GM18858 (cell line): Measurements from ENCODE around the gene ZNF780A.
"Not testable (repeated sequence)": the region's sequence is repeated elsewhere in the genome, so short reads cannot be mapped to it uniquely, and the experiment has no call there.

Experiments used
- ATAC-seq: cut with Tn5 transposase; IDR thresholded peaks from one replicate; pipeline ENCODE4 v1.9.1; 2021; ENCODE audit not compliant: unreplicated experiment

The ZNF780A gene

GRCh38 chr19:40090241-40091204 is at the start of gene ZNF780A:
ZNF780A (minus strand) TSS chr19:40090943; CDS start chr19:40084753, 6,190 bp downstream.
- no peak for ATAC-seq

DNA sequence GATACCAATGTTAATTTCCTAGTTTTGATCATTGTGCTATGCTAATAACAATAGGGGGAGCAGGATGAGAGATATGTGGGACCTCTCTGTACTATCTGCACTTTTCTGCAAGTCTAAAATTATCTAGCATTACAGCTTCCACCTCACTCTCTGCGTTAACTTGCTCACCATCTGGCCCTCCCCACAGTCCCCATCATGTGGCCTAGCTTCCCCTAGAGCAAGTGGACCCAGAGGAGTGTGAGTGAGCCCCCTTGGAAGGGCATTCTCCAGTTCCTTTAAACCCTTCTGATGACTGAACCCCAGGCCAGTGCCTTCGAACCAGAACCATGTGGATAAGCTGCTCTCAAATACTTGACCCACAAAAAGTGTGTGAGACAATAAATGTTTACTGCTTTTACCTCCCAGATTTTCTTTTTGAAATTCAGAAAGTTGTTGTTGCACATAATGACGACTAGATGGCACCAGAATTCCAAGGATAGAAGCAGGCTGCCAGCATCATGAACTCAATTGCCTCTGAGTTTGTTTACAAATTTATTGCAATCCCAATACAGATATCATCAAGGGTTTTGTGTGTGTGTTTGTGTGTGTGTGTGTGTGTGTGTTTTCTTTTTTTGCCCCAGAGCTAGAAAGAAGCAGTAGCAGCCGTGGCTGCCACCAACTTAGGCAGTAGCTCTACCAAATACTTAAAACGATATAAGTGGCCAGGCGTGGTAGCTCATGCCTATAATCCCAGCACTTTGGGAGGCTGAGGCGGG is 49.0 kb upstream of the ZNF780A start:
- ATAC-seq = no peak

GRCh38 chr19:40136818-40137217 is 46.1 kb upstream of the ZNF780A start:
- ATAC-seq = no peak

- ATAC-seq = no peak
Observed at GRCh38 chr19:40134866-40135265, 44.1 kb upstream of the ZNF780A start.

DNA sequence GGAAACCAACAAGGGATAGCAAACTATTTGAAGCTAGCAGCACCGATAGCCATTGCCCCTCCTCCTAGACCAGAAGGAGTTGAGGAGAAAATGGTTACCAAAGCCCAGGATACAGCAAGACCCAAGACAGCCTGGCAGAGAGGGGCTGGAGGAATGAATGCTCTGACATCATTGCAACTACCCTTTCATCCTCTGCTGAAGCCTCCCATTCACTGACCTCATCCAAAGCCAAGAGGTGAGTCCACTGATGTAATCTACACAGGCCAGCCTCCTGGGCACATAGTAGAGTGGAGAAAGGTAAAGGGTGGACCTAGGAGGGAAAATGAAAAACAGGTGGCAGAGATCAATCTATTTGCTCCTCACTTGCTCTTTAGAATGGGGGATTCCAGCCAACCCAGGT is 42.7 kb upstream of the ZNF780A start:
- ATAC-seq = no peak

DNA sequence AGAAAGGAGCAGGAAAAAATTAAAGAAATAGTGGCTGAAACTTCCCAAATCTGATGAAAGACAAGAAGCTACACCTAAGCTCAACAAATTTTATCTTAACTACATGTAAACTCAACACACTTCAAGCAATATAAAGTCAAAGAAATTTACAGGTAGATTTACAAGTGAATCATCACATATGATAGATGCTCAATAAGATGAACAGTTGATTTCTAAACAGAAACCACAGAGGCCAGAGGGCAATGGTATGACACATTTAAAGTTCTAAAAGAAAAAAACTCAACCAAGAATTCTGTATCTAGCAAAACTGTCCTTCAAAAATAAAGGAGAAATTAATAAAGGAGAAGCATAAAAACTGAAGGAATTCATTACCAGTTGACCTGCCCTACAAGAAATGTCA is 39.3 kb upstream of the ZNF780A start:
- no peak for ATAC-seq

- no peak for ATAC-seq
Observed at GRCh38 chr19:40129425-40129824, 38.7 kb upstream of the ZNF780A start.

- ATAC-seq = no peak
Observed at GRCh38 chr19:40128991-40129390, 38.2 kb upstream of the ZNF780A start.

DNA sequence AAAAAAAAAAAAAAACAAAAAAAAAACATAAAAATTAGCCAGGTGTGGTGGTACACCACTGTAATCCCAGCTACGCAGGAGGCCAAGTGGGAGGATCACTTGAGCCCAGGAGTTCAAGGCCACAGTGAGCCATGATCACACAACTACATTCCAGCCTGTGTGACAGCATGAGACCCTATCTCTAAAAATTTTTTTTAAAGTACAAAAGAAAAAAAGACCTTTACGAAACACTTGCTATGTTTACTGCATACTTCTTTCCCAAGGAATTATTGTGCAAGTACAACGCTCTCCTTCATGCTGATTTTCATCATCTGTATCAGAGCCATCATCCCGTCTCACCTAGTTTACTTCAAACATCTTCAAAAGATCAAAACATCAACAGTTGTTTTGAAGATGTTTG is 28.6 kb upstream of the ZNF780A start:
- ATAC-seq = no peak

DNA sequence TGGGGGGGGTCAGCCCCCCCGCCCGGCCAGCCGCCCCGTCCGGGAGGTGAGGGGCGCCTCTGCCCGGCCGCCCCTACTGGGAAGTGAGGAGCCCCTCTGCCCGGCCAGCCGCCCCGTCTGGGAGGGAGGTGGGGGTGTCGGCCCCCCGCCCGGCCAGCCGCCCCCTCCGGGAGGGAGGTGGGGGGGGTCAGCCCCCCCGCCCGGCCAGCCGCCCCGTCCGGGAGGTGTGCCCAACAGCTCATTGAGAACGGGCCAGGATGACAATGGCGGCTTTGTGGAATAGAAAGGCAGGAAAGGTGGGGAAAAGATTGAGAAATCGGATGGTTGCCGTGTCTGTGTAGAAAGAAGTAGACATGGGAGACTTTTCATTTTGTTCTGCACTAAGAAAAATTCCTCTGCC is 27.9 kb upstream of the ZNF780A start:
- not testable (repeated sequence) for ATAC-seq

GRCh38 chr19:40116075-40116474 is 25.3 kb upstream of the ZNF780A start:
- ATAC-seq = no peak

DNA sequence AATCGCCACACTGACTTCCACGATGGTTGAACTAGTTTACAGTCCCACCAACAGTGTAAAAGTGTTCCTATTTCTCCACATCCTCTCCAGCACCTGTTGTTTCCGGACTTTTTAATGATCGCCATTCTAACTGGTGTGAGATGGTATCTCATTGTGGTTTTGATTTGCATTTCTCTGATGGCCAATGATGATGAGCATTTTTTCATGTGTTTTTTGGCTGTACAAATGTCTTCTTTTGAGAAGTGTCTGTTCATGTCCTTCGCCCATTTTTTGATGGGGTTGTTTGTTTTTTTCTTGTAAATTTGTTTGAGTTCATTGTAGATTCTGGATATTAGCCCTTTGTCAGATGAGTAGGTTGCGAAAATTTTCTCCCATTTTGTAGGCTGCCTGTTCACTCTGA is 23.4 kb upstream of the ZNF780A start:
- ATAC-seq = not testable (repeated sequence)

DNA sequence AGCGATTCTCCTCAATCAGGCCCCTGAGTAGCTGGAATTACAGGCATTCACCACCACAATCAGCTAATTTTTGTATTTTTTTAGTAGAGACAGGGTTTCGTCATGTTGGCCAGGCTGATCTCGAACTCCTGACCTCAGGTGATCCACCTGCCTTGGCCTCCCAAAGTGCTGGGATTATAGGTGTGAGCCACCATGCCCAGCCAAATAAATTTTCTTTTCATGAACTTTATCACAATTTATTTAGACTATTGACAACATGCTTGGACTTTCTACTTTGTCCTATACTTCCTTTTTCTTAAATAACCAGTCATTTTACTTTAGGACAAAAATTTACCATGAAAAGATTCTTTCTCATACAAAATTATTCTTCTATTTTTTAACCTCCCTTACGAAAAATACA is 21.5 kb upstream of the ZNF780A start:
- ATAC-seq = not testable (repeated sequence)

- ATAC-seq = no peak
Observed at GRCh38 chr19:40110570-40110969, 19.8 kb upstream of the ZNF780A start.

DNA sequence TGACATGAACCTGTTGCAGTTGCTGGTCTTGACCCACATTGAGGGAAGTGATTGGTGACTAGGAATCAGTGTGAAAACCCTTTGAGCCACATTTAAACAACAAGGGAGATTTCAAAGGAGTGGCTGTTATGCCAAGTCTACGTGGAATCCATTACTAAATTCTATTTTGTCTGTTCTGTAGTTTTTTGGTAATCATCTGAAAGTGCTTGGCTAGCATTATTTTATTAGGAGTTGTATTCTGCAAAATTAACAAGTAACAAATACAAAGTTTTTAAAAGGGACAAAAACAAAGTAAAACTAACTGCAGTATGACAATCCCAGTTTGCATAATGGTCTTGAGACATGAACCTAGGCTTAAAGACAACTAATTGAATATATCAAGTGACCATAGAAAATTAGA is 14.0 kb upstream of the ZNF780A start:
- ATAC-seq = no peak

DNA sequence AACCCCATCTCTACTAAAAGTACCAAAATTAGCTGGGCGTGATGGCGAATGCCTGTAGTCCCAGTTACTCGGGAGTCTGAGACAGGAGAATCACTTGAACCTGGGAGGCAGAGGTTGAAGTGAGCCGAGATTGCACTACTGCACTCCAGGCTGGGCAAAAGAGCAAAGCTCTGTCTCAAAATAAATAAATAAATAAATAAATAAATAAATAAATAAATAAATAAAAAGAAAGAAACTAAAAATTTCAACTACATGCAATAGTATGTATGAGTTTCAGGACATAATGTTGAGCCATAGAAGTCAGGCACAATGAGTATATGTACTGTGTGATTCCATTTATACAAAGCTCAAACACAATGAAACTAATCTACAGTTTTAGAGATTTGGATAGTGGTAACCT is 12.9 kb upstream of the ZNF780A start:
- no peak for ATAC-seq

- ATAC-seq = no peak
Observed at GRCh38 chr19:40101813-40102212, 11.1 kb upstream of the ZNF780A start.

DNA sequence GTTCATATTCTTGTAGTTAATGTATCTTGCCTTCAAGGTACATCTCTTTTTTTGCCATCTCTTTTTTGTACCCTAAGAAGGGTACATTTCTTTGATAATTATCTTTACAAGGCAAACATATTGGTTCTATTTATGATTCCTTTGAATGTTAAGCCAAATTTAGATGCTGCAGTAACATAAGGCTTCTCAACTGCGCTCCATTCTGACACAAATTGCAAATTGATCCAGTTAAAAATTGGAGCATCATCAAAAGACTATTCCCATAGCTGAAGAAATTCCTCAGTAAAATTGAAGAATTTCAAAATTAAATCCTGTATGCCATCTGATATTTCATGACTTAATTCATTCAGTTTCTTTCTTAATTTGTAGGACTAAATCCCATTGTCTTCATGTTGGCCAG is 2.7 kb upstream of the ZNF780A start:
- no peak for ATAC-seq

DNA sequence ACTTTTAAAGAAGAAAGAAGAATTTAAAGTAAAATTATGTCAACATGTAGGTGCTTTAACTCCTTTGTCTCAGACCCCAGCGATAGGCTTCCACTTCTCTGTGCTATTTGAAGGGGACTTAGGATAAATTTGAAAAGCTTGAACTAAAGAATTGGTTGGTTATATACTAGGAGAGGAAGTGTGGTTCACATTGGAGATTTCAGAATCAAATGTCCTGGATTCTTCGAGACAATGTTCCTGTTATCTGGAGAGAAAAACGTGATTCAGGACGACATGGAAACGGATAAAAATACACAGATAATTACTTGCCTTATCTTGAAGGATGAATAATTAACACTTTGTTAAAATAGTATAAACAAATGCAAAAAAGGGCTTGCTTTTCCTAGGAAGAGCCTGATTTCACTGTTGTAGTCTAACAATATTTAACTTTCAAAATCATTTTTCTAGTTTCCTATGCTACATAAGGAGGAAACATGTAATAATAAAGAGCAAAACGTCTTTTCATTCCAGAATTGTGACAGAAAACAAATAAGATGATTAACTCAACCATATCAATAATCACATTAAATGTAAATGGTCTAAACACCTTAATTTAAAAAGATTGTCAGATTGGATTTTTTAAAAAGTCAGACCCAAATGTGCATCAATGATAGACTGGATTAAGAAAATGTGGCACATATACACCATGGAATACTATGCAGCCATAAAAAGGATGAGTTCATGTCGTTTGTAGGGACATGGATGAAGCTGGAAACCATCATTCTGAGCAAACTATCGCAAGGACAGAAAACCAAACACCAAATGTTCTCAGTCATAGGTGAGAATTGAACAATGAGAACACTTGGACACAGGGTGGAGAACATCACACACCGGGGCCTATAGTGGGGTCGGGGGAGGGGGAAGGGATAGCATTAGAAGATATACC is 724 bp upstream of the ZNF780A start:
- no peak for ATAC-seq

DNA sequence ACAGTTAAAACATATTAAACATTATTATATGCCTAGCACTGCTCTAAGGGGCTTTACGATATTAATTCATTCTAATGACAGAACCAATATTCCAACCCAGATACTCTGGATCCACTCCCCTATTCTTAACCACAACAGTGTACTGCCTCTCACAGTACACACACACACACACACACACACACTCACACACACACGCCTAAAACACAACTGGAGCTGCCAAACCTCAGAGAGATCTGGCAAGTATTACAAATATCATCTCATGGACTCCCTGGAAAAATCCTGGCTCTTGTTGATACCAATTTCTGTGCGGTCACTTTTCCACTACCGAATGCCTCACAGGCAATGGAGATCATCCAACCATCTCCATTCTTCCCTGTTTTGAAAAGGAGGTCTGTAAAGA is 1.3 kb downstream of the ZNF780A start:
- no peak for ATAC-seq
